GM12878 (cell line): ENCODE measurements around the gene CAV1. TPM values are rescaled to one million over a fixed set of nuclear protein-coding genes. Genes with fewer than 3 reads are reported as not detected.

Experiments
- ATAC-seq: fragments of 200-7000 bp; cut with Tn5 transposase; 3 replicates; pipeline ENCODE4 v1.9.1; 2020; ENCODE audit warnings: mild to moderate bottlenecking, moderate library complexity
- BruUV-seq: library from RNA; stranded (reverse); fragments of 400-500 nt; replicated peaks from 2 replicates; lab custom pipeline; 2021; lab: Mats Ljungman, UMichigan
- CTCF ChIA-PET: fragments of 300-600 bp; sonication (Branson Sonifier 250); formaldehyde crosslinking; extraction: SDS; loops from one replicate; lab custom pipeline; 2021; ENCODE audit warnings: inconsistent platforms; lab: Yijun Ruan, JAX
- POLR2A ChIA-PET: fragments of 350-600 bp; formaldehyde crosslinking; extraction: SDS; loops from one replicate; lab custom pipeline; 2021; ENCODE audit warnings: inconsistent platforms; lab: Charles Lee
- RAD21 ChIA-PET: fragments of 300-600 bp; sonication (Branson Sonifier 250); formaldehyde crosslinking; loops from one replicate; lab custom pipeline; 2023; ENCODE audit warnings: antibody characterized with exemption; ENCODE audit not compliant: unreplicated experiment; lab: Charles Lee
- SMC1A ChIA-PET: fragments of 300-600 bp; sonication (Branson Sonifier 250); formaldehyde crosslinking; loops from one replicate; lab custom pipeline; 2023; ENCODE audit not compliant: unreplicated experiment, uncharacterized antibody; lab: Charles Lee
- DNase-seq: peaks from one replicate; pipeline ENCODE4 v3.0.0-alpha.2; 2011; ENCODE audit warnings: low read depth, low spot score
- FAIRE-seq: peaks from 3 replicates; lab custom pipeline; 2011; peaks lifted over from hg19 to GRCh38; lab: Jason Lieb, UNC
- H2AFZ ChIP-seq: 2 replicates; pipeline ENCODE4 v1.6.0; 2011; ENCODE audit warnings: low read depth, low read length, control low read depth; ENCODE audit not compliant: control insufficient read depth
- H3K27ac ChIP-seq: 2 replicates; pipeline ENCODE4 v1.5.1; 2011; ENCODE audit warnings: control low read depth; ENCODE audit not compliant: control insufficient read depth, insufficient read depth
- H3K27me3 ChIP-seq, 2 experiments: replicated peaks in 1 of 2; 2 replicates each; pipeline versions ENCODE4 v1.6.0 to v1.6.1; 2011; ENCODE audit warnings: low read length in 1 of 2; ENCODE audit not compliant: control insufficient read depth in 2 of 2, insufficient read depth in 2 of 2
- H3K36me3 ChIP-seq, 2 experiments: 2 replicates each; pipeline ENCODE4 v1.5.1; 2011; ENCODE audit warnings: low read length in 1 of 2; ENCODE audit not compliant: control insufficient read depth in 2 of 2, insufficient read depth in 2 of 2
- H3K4me1 ChIP-seq: 2 replicates; pipeline ENCODE4 v1.6.1; 2011; ENCODE audit warnings: mild to moderate bottlenecking, low read length, moderate library complexity, mixed read lengths; ENCODE audit not compliant: control insufficient read depth, insufficient read depth
- H3K4me2 ChIP-seq: 2 replicates; pipeline ENCODE4 v1.6.0; 2011; ENCODE audit warnings: control low read depth; ENCODE audit not compliant: control insufficient read depth, insufficient read depth
- H3K4me3 ChIP-seq: fragments of 200-600 bp; sonication (generic); 2 replicates; pipeline ENCODE4 v1.5.1; 2016
- H3K79me2 ChIP-seq: 2 replicates; pipeline ENCODE4 v1.6.0; 2011; ENCODE audit warnings: low read length; ENCODE audit not compliant: control insufficient read depth, insufficient read depth
- H3K9ac ChIP-seq: 2 replicates; pipeline ENCODE4 v1.8.0; 2011; ENCODE audit warnings: low read length, control low read depth, mixed read lengths; ENCODE audit not compliant: control insufficient read depth, insufficient read depth
- H3K9me3 ChIP-seq: replicated peaks from 3 replicates; pipeline ENCODE4 v1.5.1; 2011; ENCODE audit warnings: mild to moderate bottlenecking, low read length; ENCODE audit not compliant: control insufficient read depth, insufficient read depth
- H4K20me1 ChIP-seq: 2 replicates; pipeline ENCODE4 v1.6.0; 2011; ENCODE audit not compliant: control insufficient read depth, insufficient read depth
- EGR1 ChIP-seq, 2 experiments: IDR thresholded peaks; 1 replicate in 1 of 2; 2 replicates in 1 of 2; pipeline ENCODE4 v1.6.1; 2011 to 2012; ENCODE audit warnings: low read depth in 2 of 2, low read length in 2 of 2, borderline replicate concordance in 1 of 2, mild to moderate bottlenecking in 1 of 2, moderate library complexity in 1 of 2
- MTA3 ChIP-seq: IDR thresholded peaks from 2 replicates; pipeline ENCODE4 v1.6.1; 2012; ENCODE audit warnings: low read length, inconsistent platforms, borderline replicate concordance
- NBN ChIP-seq: fragments of 450-650 bp; IDR thresholded peaks from 2 replicates; pipeline ENCODE4 v1.6.1; 2016
- NKRF ChIP-seq: fragments of 450-650 bp; conservative IDR thresholded peaks from 2 replicates; pipeline ENCODE4 v1.6.1; 2017; ENCODE audit warnings: mild to moderate bottlenecking, moderate library complexity
- PML ChIP-seq: IDR thresholded peaks from 2 replicates; pipeline ENCODE4 v1.6.1; 2012; ENCODE audit warnings: low read length, inconsistent platforms
- SMC3 ChIP-seq: IDR thresholded peaks from 2 replicates; pipeline ENCODE4 v1.6.1; 2011; ENCODE audit warnings: low read length, improper control_type of control experiment, borderline replicate concordance
- SP1 ChIP-seq: IDR thresholded peaks from one replicate; pipeline ENCODE4 v1.6.1; 2011; ENCODE audit warnings: low read depth, low read length
- STAT1 ChIP-seq: fragments of 450-650 bp; conservative IDR thresholded peaks from 2 replicates; pipeline ENCODE4 v1.6.1; 2014; ENCODE audit warnings: antibody characterized with exemption, mild to moderate bottlenecking
- SUZ12 ChIP-seq: fragments of 200-600 bp; sonication (generic); IDR thresholded peaks from one replicate; pipeline ENCODE4 v1.6.1; 2018; ENCODE audit warnings: antibody characterized with exemption, mild to moderate bottlenecking; ENCODE audit not compliant: unreplicated experiment
- ZNF217 ChIP-seq: fragments of 450-650 bp; IDR thresholded peaks from 2 replicates; pipeline ENCODE4 v1.6.1; 2017; ENCODE audit warnings: antibody characterized with exemption, mild to moderate bottlenecking
- ZSCAN29 ChIP-seq: fragments of 450-650 bp; IDR thresholded peaks from 2 replicates; pipeline ENCODE4 v1.6.1; 2017; ENCODE audit warnings: mild to moderate bottlenecking, moderate library complexity
- WGBS: methylation state at CpG from one replicate; pipeline ENCODE4 v1.1.6; 2016; ENCODE audit warnings: low lambda C conversion rate; ENCODE audit not compliant: insufficient replicate concordance, insufficient coverage; ENCODE audit errors: missing lambda C conversion rate; 5-methylcytosine and 5-hydroxymethylcytosine counted together
- in situ Hi-C: fragments of 300-500 bp; cut with MboI; formaldehyde crosslinking; loops from 9 replicates; pipeline ENCODE4 v1.14.3; 2018; ENCODE audit warnings: mixed read lengths
- intact Hi-C: fragments of 100-400 bp; cut with micrococcal nuclease; formaldehyde crosslinking; loops from one replicate; pipeline ENCODE4 v1.14.2; 2022; ENCODE audit not compliant: unreplicated experiment
- polyA plus RNA-seq, 11 experiments: library from polyadenylated mRNA; depleted of rRNA in 4 of 11; unstranded in 6 of 11; stranded (reverse) in 5 of 11; fragments of >200 nt; fragmentation: Nextera tagmentation in 4 of 11; fragmentation: Illumina TruSeq in 1 of 11; extraction: Ambion mirVana in 4 of 11; extraction: Trizol in 1 of 11; gene quantifications; 1 replicate in 1 of 11; 2 replicates in 10 of 11; pipeline versions ENCODE4 v1.2.1 to v1.2.3, GENCODE V29; 2011 to 2016; ENCODE audit warnings: inconsistent platforms in 2 of 11, missing spikeins in 2 of 11, low read depth in 1 of 11
- total RNA-seq, 4 experiments: library from RNA; depleted of rRNA in 3 of 4; stranded (reverse); fragments of >200 nt in 3 of 4; fragmentation: Illumina TruSeq in 1 of 4; extraction: Trizol in 1 of 4; gene quantifications; 2 replicates each; pipeline versions ENCODE4 v1.2.1 to v1.2.3, GENCODE V29; 2013 to 2021
- TF ChIP-seq, protein P1 (sequence below): fragments of 450-650 bp; IDR thresholded peaks from 2 replicates; pipeline ENCODE4 v1.6.1; 2017; ENCODE audit warnings: mild to moderate bottlenecking, moderate library complexity
- TF ChIP-seq, protein P2 (sequence below), 3 experiments: IDR thresholded peaks in 2 of 3; conservative IDR thresholded peaks in 1 of 3; 2 replicates each; pipeline ENCODE4 v1.5.1; 2011; ENCODE audit warnings: low read depth in 3 of 3, low read length in 3 of 3, mild to moderate bottlenecking in 3 of 3, control low read depth in 2 of 3, moderate library complexity in 2 of 3, inconsistent platforms in 1 of 3, mixed read lengths in 1 of 3; ENCODE audit not compliant: control insufficient read depth in 2 of 3, insufficient read depth in 1 of 3; ENCODE audit errors: extremely low read depth in 1 of 3

Gene CAV1
- total and polyA plus RNA-seq, 10 of the 15 experiments (the other 5 are each of a cell fraction or from before 2014, with no cell fraction given), result 0.45 to 26.5 (median 2.0) TPM

- FAIRE-seq, result peak; percentile 84
- TF ChIP-seq, protein P1, sequence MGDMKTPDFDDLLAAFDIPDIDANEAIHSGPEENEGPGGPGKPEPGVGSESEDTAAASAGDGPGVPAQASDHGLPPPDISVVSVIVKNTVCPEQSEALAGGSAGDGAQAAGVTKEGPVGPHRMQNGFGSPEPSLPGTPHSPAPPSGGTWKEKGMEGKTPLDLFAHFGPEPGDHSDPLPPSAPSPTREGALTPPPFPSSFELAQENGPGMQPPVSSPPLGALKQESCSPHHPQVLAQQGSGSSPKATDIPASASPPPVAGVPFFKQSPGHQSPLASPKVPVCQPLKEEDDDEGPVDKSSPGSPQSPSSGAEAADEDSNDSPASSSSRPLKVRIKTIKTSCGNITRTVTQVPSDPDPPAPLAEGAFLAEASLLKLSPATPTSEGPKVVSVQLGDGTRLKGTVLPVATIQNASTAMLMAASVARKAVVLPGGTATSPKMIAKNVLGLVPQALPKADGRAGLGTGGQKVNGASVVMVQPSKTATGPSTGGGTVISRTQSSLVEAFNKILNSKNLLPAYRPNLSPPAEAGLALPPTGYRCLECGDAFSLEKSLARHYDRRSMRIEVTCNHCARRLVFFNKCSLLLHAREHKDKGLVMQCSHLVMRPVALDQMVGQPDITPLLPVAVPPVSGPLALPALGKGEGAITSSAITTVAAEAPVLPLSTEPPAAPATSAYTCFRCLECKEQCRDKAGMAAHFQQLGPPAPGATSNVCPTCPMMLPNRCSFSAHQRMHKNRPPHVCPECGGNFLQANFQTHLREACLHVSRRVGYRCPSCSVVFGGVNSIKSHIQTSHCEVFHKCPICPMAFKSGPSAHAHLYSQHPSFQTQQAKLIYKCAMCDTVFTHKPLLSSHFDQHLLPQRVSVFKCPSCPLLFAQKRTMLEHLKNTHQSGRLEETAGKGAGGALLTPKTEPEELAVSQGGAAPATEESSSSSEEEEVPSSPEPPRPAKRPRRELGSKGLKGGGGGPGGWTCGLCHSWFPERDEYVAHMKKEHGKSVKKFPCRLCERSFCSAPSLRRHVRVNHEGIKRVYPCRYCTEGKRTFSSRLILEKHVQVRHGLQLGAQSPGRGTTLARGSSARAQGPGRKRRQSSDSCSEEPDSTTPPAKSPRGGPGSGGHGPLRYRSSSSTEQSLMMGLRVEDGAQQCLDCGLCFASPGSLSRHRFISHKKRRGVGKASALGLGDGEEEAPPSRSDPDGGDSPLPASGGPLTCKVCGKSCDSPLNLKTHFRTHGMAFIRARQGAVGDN, result no peak
- TF ChIP-seq ZNF217 (0 out of 2 replicates have a peak, but pooled peaks have one; percentile 21), STAT1 (0 out of 2 replicates have a peak, but pooled peaks have one; percentile 32), NKRF (peak; percentile 36), SUZ12 (no peak), ZSCAN29 (0 out of 2 replicates have a peak, but pooled peaks have one; percentile 71), MTA3 (no peak), PML (no peak), EGR1 (IDR thresholded peaks at IDR 0.05; ENCODE audit: borderline replicate concordance in 1 of 2, low read depth in 2 of 2, low read length in 2 of 2) (peak in 1 of 2 experiments; percentile 63; a peak in 1 of 3 replicates), SMC3 (peak; percentile 38; the same call in 1 of the 2 replicates), NBN (no peak), SP1 (no peak)
- TF ChIP-seq, protein P2, sequence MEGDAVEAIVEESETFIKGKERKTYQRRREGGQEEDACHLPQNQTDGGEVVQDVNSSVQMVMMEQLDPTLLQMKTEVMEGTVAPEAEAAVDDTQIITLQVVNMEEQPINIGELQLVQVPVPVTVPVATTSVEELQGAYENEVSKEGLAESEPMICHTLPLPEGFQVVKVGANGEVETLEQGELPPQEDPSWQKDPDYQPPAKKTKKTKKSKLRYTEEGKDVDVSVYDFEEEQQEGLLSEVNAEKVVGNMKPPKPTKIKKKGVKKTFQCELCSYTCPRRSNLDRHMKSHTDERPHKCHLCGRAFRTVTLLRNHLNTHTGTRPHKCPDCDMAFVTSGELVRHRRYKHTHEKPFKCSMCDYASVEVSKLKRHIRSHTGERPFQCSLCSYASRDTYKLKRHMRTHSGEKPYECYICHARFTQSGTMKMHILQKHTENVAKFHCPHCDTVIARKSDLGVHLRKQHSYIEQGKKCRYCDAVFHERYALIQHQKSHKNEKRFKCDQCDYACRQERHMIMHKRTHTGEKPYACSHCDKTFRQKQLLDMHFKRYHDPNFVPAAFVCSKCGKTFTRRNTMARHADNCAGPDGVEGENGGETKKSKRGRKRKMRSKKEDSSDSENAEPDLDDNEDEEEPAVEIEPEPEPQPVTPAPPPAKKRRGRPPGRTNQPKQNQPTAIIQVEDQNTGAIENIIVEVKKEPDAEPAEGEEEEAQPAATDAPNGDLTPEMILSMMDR (IDR thresholded peaks at IDR 0.05 in 2 of 3, conservative IDR thresholded peaks at IDR 0.05 in 1 of 3; ENCODE audit: control insufficient read depth in 2 of 3, extremely low read depth in 1 of 3, insufficient read depth in 1 of 3, low read depth in 3 of 3, low read length in 3 of 3), result peak; percentile 70 to 79 (median 71); a peak in 5 of 6 replicates
These were observed 1.4 kb downstream of the CAV1 start for GRCh38 chr7:116525913-116526861.

More at GRCh38 chr7:116525913-116526861, 1.4 kb downstream of the CAV1 start:
- in situ Hi-C loops (no loop called here), intact Hi-C loops (loop anchor here (1.0 to 5.0 kb wide), 3 partner anchors 62 to 354 kb away; no protein-coding TSS in a partner anchor)
- H3K4me1 ChIP-seq, result peaks cover 26% of the 10 kb centered on the region
- WGBS, result 5% methylated on average over 73 of the region's 83 CpGs
- H3K4me2 ChIP-seq, result peak overlapping the region; percentile 99
- no peaks in the 10 kb centered on the region for H3K36me3 ChIP-seq
- H3K4me3 ChIP-seq, result peak overlapping the region; percentile 69
- peak overlapping the region; percentile 44; the same call in 1 of the 2 replicates for H3K9ac ChIP-seq
- CTCF ChIA-PET, result interaction anchor here (0.5 to 3.1 kb wide), 26 partner anchors 10 to 705 kb away, joined by 3 to 29 read pairs (median 4); no protein-coding TSS in a partner anchor
- H3K27me3 ChIP-seq, result 0 out of 4 replicates have a peak, but pooled peaks cover 0 to 3% of the 10 kb centered on the region in 2 experiments
- no peaks in the 10 kb centered on the region for H4K20me1 ChIP-seq
- no peak overlapping the region for H3K27ac ChIP-seq
- H3K79me2 ChIP-seq, result no peaks in the 10 kb centered on the region
- H2AFZ ChIP-seq, result peak overlapping the region; percentile 87
- ATAC-seq (peak; percentile 96), DNase-seq (no peak)
- H3K9me3 ChIP-seq, result no peaks in the 10 kb centered on the region
- BruUV-seq, result no TSS peak
- RAD21 ChIA-PET, result interaction anchor here (0.6 to 3.1 kb wide), 13 partner anchors 11 to 345 kb away, joined by 3 to 20 read pairs (median 4); no protein-coding TSS in a partner anchor
- POLR2A ChIA-PET, result interaction anchor here (0.6 kb wide), 1 partner anchor 51 kb away, joined by 4 read pairs; no protein-coding TSS in a partner anchor
- SMC1A ChIA-PET, result interaction anchor here (0.6 to 2.7 kb wide), 15 partner anchors 11 to 388 kb away, joined by 3 to 16 read pairs (median 4); no protein-coding TSS in a partner anchor
